Liver (tissue), 9 donors: ENCODE data around the gene LRRC51. TPM values are rescaled to one million over a fixed set of nuclear protein-coding genes. Genes with fewer than 3 reads are reported as not detected.

ENCODE experiments used
- DNase-seq: peaks from one replicate; pipeline ENCODE4 v3.0.0-alpha.2; 2017; ENCODE audit warnings: low spot score
- H3K27ac ChIP-seq, 2 donors: one replicate each; pipeline ENCODE4 v1.7.0; 2013; ENCODE audit warnings: inconsistent platforms in 2 of 2, low read length in 2 of 2, control low read depth in 1 of 2, low read depth in 1 of 2, mild to moderate bottlenecking in 1 of 2
- H3K27me3 ChIP-seq, 4 donors: one replicate each; pipeline versions ENCODE4 v1.6.1 to v1.7.0; 2013; ENCODE audit warnings: low read length in 3 of 4, inconsistent platforms in 1 of 4, mild to moderate bottlenecking in 1 of 4, moderate library complexity in 1 of 4; ENCODE audit not compliant: control insufficient read depth in 4 of 4, insufficient read depth in 4 of 4
- H3K36me3 ChIP-seq, 4 donors: one replicate each; pipeline versions ENCODE4 v1.6.1 to v1.7.0; 2013; ENCODE audit warnings: low read length in 3 of 4, mild to moderate bottlenecking in 3 of 4, low read depth in 1 of 4, moderate library complexity in 1 of 4; ENCODE audit not compliant: control insufficient read depth in 4 of 4, insufficient read depth in 3 of 4
- H3K4me1 ChIP-seq, 4 donors: one replicate each; pipeline versions ENCODE4 v1.6.1 to v1.7.0; 2013; ENCODE audit warnings: low read length in 3 of 4, mild to moderate bottlenecking in 3 of 4, moderate library complexity in 1 of 4; ENCODE audit not compliant: control insufficient read depth in 4 of 4, insufficient read depth in 4 of 4
- H3K4me3 ChIP-seq, 3 donors: one replicate each; pipeline versions ENCODE4 v1.6.1 to v1.7.0; 2013; ENCODE audit warnings: low read length in 3 of 3, control low read depth in 1 of 3, low read depth in 1 of 3, mild to moderate bottlenecking in 1 of 3
- H3K9ac ChIP-seq, 2 donors: one replicate each; pipeline ENCODE4 v1.7.0; 2013; ENCODE audit warnings: low read length in 2 of 2, mild to moderate bottlenecking in 2 of 2, moderate library complexity in 2 of 2, control low read depth in 1 of 2, low read depth in 1 of 2
- H3K9me3 ChIP-seq, 4 donors: one replicate each; pipeline versions ENCODE4 v1.6.1 to v1.7.0; 2013; ENCODE audit warnings: low read length in 3 of 4; ENCODE audit not compliant: control insufficient read depth in 4 of 4
- CTCF ChIP-seq: fragments of 150-350 bp; IDR thresholded peaks from 2 replicates; pipeline ENCODE4 v1.5.1; 2017; ENCODE audit warnings: improper control_type of control experiment, low read depth, low read length; ENCODE audit not compliant: missing input control
- EGR1 ChIP-seq, 2 donors: IDR thresholded peaks; 2 replicates each; pipeline ENCODE4 v1.6.1; 2016 to 2018; ENCODE audit warnings: antibody characterized with exemption in 2 of 2, low read depth in 2 of 2
- FOXA1 ChIP-seq: IDR thresholded peaks from 2 replicates; pipeline ENCODE4 v1.6.1; 2016; ENCODE audit warnings: antibody characterized with exemption
- FOXA2 ChIP-seq: IDR thresholded peaks from 2 replicates; pipeline ENCODE4 v1.6.1; 2016; ENCODE audit warnings: antibody characterized with exemption
- HNF4A ChIP-seq, 2 donors: conservative IDR thresholded peaks; 2 replicates each; pipeline ENCODE4 v1.6.1; 2016; ENCODE audit warnings: antibody characterized with exemption in 2 of 2, mild to moderate bottlenecking in 2 of 2
- HNF4G ChIP-seq: IDR thresholded peaks from 2 replicates; pipeline ENCODE4 v1.6.1; 2016; ENCODE audit warnings: antibody characterized with exemption
- JUND ChIP-seq, 2 donors: IDR thresholded peaks; 2 replicates each; pipeline ENCODE4 v1.6.1; 2016; ENCODE audit warnings: antibody characterized with exemption in 2 of 2
- MAX ChIP-seq: IDR thresholded peaks from 2 replicates; pipeline ENCODE4 v1.6.1; 2016; ENCODE audit warnings: antibody characterized with exemption
- RAD21 ChIP-seq, 2 donors: IDR thresholded peaks; 2 replicates each; pipeline ENCODE4 v1.6.1; 2016; ENCODE audit warnings: antibody characterized with exemption in 2 of 2, mild to moderate bottlenecking in 2 of 2
- REST ChIP-seq: IDR thresholded peaks from 2 replicates; pipeline ENCODE4 v1.6.1; 2016; ENCODE audit warnings: antibody characterized with exemption, mild to moderate bottlenecking
- SP1 ChIP-seq: IDR thresholded peaks from 2 replicates; pipeline ENCODE4 v1.6.1; 2018; ENCODE audit warnings: antibody characterized with exemption, mild to moderate bottlenecking
- TAF1 ChIP-seq: conservative IDR thresholded peaks from 2 replicates; pipeline ENCODE4 v1.6.1; 2016; ENCODE audit warnings: antibody characterized with exemption, mild to moderate bottlenecking
- ZBTB33 ChIP-seq: IDR thresholded peaks from 2 replicates; pipeline ENCODE4 v1.6.1; 2016; ENCODE audit warnings: antibody characterized with exemption
- WGBS: extraction: QIAGEN DNeasy Blood & Tissue Kit; methylation state at CpG from one replicate; pipeline ENCODE4 v1.1.7; 2013; 5-methylcytosine and 5-hydroxymethylcytosine counted together
- polyA plus RNA-seq, 2 donors: library from polyadenylated mRNA; stranded (reverse) in 1 of 2; unstranded in 1 of 2; fragments of 200-250 nt in 1 of 2; fragments of >200 nt in 1 of 2; fragmentation: Nextera tagmentation in 1 of 2; extraction: Ambion mirVana in 1 of 2; gene quantifications; one replicate each; pipeline versions ENCODE4 v1.2.1 to v1.2.3, GENCODE V29; 2013 to 2015
- total RNA-seq, 2 donors: library from RNA; depleted of rRNA; stranded (reverse); fragments of >200 nt; gene quantifications; one replicate each; pipeline ENCODE4 v1.2.3, GENCODE V29; 2014
- donor health status: healthy.
- donor health status: healthy.
- donor health status: healthy.
- donor health status: healthy.
- donor health status: healthy.

The LRRC51 gene
- total and polyA plus RNA-seq, 4 donors: 1.9 to 3.7 (median 3.2) TPM

GRCh38 chr11:72084965-72085364, 4.3 kb downstream of the LRRC51 start:
- no peak for DNase-seq
- no peaks in the 10 kb centered on the region for H3K27me3 ChIP-seq
- no peak overlapping the region for H3K27ac ChIP-seq
- H3K9me3 ChIP-seq: no peaks in the 10 kb centered on the region
- no peak for TF ChIP-seq JUND (IDR thresholded peaks at IDR 0.05)
- TF ChIP-seq RAD21 (IDR thresholded peaks at IDR 0.05): no peak
- no peak for TF ChIP-seq MAX
- no peak for TF ChIP-seq FOXA2
- no peak for TF ChIP-seq CTCF
- no peak for TF ChIP-seq REST
- TF ChIP-seq EGR1 (IDR thresholded peaks at IDR 0.05; ENCODE audit: low read depth in 2 of 2): no peak
- no peak for TF ChIP-seq FOXA1
- TF ChIP-seq SP1: no peak
- no peak for TF ChIP-seq TAF1
- TF ChIP-seq ZBTB33: no peak
- TF ChIP-seq HNF4A (conservative IDR thresholded peaks at IDR 0.05): no peak
- peaks cover 0 to 6% (median 3%) of the 10 kb centered on the region in 4 donors for H3K4me1 ChIP-seq
- H3K36me3 ChIP-seq: peaks cover 0 to 17% (median 0%) of the 10 kb centered on the region in 4 donors
- WGBS: 94% methylated on average over 1 of the region's 1 CpG
- H3K4me3 ChIP-seq: no peak overlapping the region
- no peak overlapping the region for H3K9ac ChIP-seq

- no peak for TF ChIP-seq HNF4G
Observed at GRCh38 chr11:72085621-72086351, 5.1 kb downstream of the LRRC51 start.

More at GRCh38 chr11:72085621-72086351, 5.1 kb downstream of the LRRC51 start:
- DNase-seq: no peak
- H3K27me3 ChIP-seq: no peaks in the 10 kb centered on the region
- H3K9ac ChIP-seq: no peak overlapping the region
- peaks cover 0 to 19% (median 0%) of the 10 kb centered on the region in 4 donors for H3K36me3 ChIP-seq
- no peak overlapping the region for H3K27ac ChIP-seq
- H3K4me3 ChIP-seq: no peak overlapping the region
- H3K4me1 ChIP-seq: peaks cover 0 to 6% (median 2%) of the 10 kb centered on the region in 4 donors
- WGBS: 95% methylated on average over 3 of the region's 3 CpGs
- H3K9me3 ChIP-seq: no peaks in the 10 kb centered on the region
